NOMO-1 (cell line): ENCODE data around the gene PPA2.
A peak's percentile ranks its signal among the peaks of the same experiment; 100 is the strongest.
"Not testable (repeated sequence)": the region's sequence is repeated elsewhere in the genome, so short reads cannot be mapped to it uniquely, and the experiment has no call there.

Source experiments
- DNase-seq, 2 experiments: peaks; one replicate each; lab custom pipeline; 2025; ENCODE audit not compliant: unreplicated experiment in 2 of 2; lab: John Stamatoyannopoulos, UW

The PPA2 gene

DNA sequence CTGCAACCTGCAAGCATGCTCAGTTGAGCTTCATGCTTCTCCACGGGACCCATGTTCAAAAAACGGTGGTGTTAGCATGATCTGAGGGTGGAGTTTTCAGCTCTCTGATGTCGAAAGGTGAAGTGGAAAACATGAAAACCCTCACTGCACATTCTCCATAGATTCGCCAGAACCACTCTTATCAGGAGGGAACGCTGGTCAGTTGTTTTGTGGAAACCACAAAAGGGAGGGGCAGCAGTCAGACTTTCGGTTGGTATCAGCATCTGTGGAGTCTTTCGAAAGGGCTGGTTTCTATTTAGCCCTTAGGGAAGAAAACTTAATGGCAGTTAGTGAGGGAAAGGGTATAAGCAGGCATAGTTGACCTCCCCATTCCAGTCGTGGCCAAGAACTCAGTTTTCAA, 12.6 kb downstream of the PPA2 start:
- peak; percentile 62 to 90 for DNase-seq

GRCh38 chr4:105460306-105460705, 13.6 kb downstream of the PPA2 start:
- no peak for DNase-seq

- not testable (repeated sequence) for DNase-seq
Observed at GRCh38 chr4:105458541-105458940, 15.3 kb downstream of the PPA2 start.

- no peak for DNase-seq
Observed at GRCh38 chr4:105458001-105458400, 15.9 kb downstream of the PPA2 start.

DNA sequence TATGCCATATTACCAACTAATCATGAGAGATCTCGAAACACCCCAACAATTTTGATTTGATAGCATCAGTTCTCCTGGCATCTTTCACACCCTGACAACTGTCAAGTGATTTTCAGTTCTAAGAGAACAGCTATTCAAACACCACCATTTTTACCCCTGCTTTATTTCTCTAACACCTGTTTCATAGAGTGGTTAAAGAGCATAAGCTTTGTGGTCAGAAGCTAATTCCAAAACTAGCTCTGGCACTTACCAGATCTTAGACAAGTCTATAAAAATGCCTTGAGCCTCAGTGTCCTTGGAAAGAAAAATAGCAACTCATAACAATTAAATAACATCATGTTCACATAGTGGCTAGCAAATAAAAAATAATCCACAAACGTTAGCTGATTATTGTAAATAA, 17.9 kb downstream of the PPA2 start:
- no peak for DNase-seq

GRCh38 chr4:105455182-105455581, 18.7 kb downstream of the PPA2 start:
- no peak for DNase-seq

GRCh38 chr4:105453550-105454205, 20.2 kb downstream of the PPA2 start:
- no peak for DNase-seq

DNA sequence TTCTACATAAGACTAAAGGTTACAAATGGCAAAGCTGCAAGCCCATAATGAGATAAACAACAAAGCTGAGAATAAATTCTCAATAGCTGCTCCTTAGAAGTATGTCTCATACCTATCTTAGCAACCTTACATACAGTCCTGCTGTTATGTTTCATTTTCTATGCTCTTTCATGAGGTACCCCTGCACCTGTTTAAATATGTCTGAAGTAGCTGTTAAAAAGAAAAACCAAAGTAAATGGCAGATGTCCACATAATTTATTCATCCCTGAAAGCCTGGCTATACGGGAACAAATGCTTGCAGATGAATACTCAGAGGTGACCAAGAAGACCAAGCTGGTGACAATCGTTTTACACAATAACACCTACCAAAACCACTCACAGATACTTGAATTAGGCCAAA, 22.5 kb downstream of the PPA2 start:
- DNase-seq: no peak

- DNase-seq: no peak
Observed at GRCh38 chr4:105440890-105441289, 33.0 kb downstream of the PPA2 start.

DNA sequence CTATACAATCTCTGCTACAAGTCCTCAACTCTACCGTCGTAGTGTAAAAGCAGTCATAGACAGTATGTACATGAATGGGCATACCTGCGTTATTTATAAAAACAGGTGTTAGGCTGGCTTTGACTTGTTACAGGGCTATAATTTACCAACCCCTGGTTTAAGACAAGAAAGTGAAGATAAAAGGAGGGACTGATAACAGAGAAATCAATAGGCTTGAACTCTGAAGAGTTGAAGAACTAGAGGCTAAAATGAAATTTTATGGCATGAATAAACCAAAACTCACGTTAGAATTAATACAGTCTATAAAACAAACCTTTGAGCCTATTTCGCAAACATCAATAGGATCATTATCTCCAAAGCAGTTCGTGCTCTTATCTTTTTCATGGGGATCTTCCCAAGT, 36.2 kb downstream of the PPA2 start:
- DNase-seq: no peak

- no peak for DNase-seq
Observed at GRCh38 chr4:105436414-105436813, 37.4 kb downstream of the PPA2 start.

GRCh38 chr4:105434940-105435339, 38.9 kb downstream of the PPA2 start:
- DNase-seq: no peak

- no peak for DNase-seq
Observed at GRCh38 chr4:105433421-105433820, 40.4 kb downstream of the PPA2 start.

DNA sequence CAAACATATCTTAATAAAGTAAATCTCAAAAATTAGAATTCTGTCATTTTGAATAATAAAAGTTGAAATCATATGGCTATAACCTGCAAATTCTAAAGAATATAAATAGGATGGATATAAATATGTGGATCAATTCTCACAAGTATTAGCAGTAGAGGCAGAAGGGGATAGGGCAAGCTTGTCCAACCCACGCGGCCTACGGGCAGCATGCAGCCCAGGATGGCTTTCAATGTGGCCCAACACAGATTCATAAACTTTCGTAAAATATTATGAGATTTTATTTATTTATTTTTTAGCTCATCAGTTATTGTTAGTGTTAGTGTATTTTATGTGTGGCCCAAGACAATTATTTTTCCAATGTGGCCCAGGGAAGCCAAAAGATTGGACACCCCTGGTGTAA, 41.4 kb downstream of the PPA2 start:
- no peak for DNase-seq

DNA sequence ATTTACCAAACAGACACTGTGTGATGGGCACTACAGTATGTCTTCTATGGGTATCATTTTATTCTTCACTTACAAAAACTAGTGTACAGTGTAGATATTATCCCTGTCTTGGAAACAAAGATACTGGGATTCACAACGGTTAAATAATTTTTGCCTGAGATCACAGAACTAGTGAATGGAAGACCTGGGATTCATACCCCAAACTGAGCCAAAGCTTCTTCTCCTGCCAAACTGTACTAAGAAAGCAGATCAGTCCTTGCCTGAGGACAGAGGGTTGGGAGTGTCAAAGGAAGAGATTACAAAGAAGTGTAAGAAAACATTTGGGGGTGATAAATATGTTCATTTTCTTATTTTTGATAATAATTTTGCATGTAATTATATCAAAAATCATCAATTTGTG, 43.1 kb downstream of the PPA2 start:
- DNase-seq: no peak

DNA sequence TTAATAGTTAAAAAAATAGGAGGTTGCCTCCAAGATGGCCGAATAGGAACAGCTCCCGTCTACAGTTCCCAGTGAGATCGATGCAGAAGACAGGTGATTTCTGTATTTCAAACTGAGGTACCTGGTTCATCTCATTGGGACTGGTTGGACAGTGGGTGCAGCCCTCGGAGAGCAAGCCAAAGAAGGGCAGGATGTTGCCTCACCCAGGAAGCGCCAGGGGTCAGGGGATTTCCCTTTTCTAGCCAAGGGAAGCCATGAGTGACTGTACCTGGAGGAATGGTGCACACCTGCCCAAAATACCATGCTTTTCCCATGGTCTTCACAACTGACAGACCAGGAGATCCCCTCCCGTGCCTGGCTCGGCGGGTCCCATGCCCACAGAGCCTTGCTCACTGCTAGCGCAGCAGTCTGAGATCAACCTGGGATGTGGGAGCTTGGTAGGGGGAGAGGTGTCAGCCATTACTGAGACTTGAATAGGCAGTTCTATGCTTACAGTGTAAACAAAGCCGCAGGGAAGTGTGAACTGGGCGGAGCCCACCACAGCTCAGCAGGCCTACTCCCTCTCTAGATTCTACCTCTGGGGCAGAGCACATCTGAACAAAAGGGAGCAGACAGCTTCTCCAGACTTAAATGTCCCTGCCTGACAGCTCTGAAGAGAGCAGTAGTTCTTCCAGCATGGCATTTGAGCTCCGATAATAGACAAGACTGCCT, 47.5 kb downstream of the PPA2 start:
- no peak for DNase-seq

GRCh38 chr4:105422207-105422920, 51.5 kb downstream of the PPA2 start:
- DNase-seq: no peak

DNA sequence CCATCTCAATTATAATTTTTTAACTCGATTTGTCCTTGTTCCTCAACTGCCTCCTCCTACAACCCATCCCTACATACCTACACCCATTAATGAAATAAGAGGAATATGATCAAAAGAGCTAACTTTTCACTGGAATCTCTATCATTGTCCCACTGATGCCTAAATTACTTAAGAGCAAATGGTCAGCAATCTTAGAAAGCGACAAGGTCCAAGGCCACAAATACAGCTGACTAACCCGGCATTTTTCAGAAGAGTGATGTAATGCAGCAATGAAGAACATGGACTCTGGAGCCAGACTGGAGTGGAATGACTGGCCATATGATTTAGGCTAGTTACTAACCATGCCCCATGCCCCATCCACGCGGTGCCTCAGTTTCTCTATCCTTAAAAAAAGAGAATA, 56.2 kb downstream of the PPA2 start:
- no peak for DNase-seq

DNA sequence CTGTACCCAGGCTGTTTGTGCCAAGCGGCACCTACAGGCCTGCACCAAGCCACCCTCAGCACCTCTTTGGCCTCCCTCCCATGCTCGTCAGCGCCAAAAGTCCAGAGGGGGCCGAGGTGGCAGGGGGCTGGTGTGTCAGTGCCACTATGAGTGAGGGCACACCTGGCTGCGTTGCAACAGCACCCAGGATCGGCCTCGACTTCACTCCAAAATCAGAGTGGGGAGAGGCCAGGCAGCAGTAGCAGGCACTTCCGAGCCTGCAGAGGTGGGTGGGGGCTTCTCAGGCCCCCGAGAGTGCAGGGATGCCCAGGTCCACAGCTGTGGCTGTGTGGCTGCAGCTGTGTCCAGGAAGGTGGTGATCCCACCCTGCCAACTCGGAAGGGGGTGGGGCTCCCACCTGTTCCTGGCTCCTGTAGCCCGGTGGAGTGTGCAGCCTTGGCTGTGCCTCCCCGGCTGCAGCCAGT, 58.5 kb downstream of the PPA2 start:
- no peak for DNase-seq

- DNase-seq: no peak
Observed at GRCh38 chr4:105414316-105414715, 59.5 kb downstream of the PPA2 start.

GRCh38 chr4:105409135-105409534, 64.7 kb downstream of the PPA2 start:
- DNase-seq: not testable (repeated sequence)
